ENCODE results near the gene CAVIN3. TPM values are rescaled to one million over a fixed set of nuclear protein-coding genes. Genes with fewer than 3 reads are reported as not detected.

The CAVIN3 gene
- total and polyA plus RNA-seq, 2 of the 8 experiments (the other 6 are each of a cell fraction or from before 2014, with no cell fraction given), result 17.7 to 26.4 TPM

DNA sequence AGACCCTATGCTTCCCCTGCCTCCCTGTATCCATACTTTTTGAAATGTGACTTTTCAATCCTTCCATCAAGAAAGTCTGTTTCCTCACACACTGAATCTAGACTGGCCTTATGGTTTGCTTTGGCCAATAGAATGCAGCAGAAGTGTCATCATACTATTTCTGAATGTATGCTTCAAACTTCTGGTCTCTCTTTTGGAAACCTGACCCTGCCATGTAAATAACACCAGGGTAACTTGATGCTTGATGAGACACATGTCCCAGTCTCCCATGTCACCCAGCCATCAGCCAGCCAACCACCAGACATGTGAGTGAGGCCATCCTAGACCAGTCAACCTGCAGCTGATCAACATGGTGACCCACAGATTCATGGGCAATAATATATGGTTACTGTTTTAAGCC is 29.7 kb upstream of the CAVIN3 start (continued):
- TF ChIP-seq HDAC2 (IDR thresholded peaks at IDR 0.05; ENCODE audit: borderline replicate concordance in 1 of 2, low read depth in 2 of 2, low read length in 2 of 2), result no peak
- TF ChIP-seq RFX5 (IDR thresholded peaks at IDR 0.05; ENCODE audit: borderline replicate concordance, low read depth, low read length), result no peak
- TF ChIP-seq POLR2A (IDR thresholded peaks at IDR 0.05; ENCODE audit: control extremely low read depth in 1 of 2, low read depth in 2 of 2, low read length in 2 of 2), result no peak
- TF ChIP-seq TCF12 (IDR thresholded peaks at IDR 0.05; ENCODE audit: low read depth, low read length), result no peak
- TF ChIP-seq GTF2F1 (IDR thresholded peaks at IDR 0.05; ENCODE audit: borderline replicate concordance, low read depth, low read length), result no peak
- no peak for TF ChIP-seq CTCF (IDR thresholded peaks at IDR 0.05; ENCODE audit: control extremely low read depth in 1 of 3, insufficient read depth in 1 of 3, low read depth in 1 of 3, low read length in 3 of 3)
- no peak for TF ChIP-seq TBP (IDR thresholded peaks at IDR 0.05; ENCODE audit: low read depth, low read length)

All from H1 (cell line).